Neural progenitor cell (in vitro differentiated cells): ENCODE results near the gene FAM221A.
"Not testable (repeated sequence)": the region's sequence is repeated elsewhere in the genome, so short reads cannot be mapped to it uniquely, and the experiment has no call there.

Experiments
- CTCF ChIP-seq: fragments of 200-600 bp; sonication (generic); IDR thresholded peaks from 2 replicates; pipeline ENCODE4 v1.5.1; 2017; ENCODE audit warnings: antibody characterized with exemption, mild to moderate bottlenecking
- EZH2 ChIP-seq: fragments of 200-600 bp; sonication (generic); IDR thresholded peaks from 2 replicates; pipeline ENCODE4 v1.6.1; 2017; ENCODE audit warnings: antibody characterized with exemption, mild to moderate bottlenecking, moderate library complexity
- EZH2phosphoT487 ChIP-seq: fragments of 200-600 bp; sonication (generic); IDR thresholded peaks from 2 replicates; pipeline ENCODE4 v1.6.1; 2017; ENCODE audit warnings: antibody characterized with exemption

GRCh38 chr7:23722587-23723216, 42.7 kb downstream of the FAM221A start:
- TF ChIP-seq EZH2, CTCF, EZH2phosphoT487: not testable (repeated sequence)
